DND-41 (cell line): ENCODE data around the gene C19orf47.

ENCODE experiments used
- EZH2 ChIP-seq: IDR thresholded peaks from 3 replicates; pipeline ENCODE4 v1.6.1; 2012; ENCODE audit warnings: borderline replicate concordance, low read depth, mild to moderate bottlenecking, moderate library complexity, low read length, inconsistent platforms; ENCODE audit not compliant: severe bottlenecking
- TF ChIP-seq, protein P1 (sequence below): IDR thresholded peaks from 2 replicates; pipeline ENCODE4 v1.5.1; 2012; ENCODE audit warnings: borderline replicate concordance, low read length, moderate library complexity, mild to moderate bottlenecking; ENCODE audit not compliant: poor library complexity, severe bottlenecking; ENCODE audit errors: extremely low read depth

DNA sequence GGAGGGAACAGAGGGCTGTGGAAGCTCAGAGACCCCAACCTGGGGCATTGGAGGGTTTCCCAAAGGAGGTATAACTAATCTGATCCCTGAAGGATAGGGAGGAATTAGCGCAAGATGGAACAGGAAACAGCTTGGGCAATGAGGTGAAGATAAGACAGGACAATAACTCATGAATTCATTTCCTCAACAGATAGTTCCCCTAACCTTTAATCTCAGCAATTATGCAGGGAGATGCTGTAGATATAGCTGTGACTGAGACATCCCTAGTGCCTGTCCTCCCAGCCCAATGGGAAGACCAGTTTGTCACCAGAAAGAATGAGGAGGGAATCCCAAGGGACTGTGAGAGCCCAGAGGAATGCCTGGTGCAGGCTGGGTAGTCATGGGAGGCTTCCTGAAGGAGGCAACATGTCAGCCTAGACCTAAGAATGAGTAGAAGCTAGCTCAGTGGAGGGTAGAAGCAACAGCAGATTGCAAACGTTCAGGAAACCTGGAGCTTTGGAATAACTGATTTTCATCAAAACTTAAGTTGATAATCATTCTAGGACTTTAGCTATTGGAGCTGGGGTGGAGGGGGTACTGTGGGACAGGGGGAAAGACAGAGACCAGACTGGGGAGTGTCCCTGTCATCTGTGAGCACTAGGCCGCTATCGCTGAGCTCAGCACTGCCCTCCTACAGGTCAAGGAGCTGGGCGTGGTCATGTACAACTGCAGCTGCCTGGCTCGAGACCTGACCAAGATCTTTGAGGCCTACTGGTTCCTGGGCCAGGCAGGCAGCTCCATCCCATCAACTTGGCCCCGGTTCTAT, 23.0 kb upstream of the C19orf47 start:
- TF ChIP-seq, protein P1, sequence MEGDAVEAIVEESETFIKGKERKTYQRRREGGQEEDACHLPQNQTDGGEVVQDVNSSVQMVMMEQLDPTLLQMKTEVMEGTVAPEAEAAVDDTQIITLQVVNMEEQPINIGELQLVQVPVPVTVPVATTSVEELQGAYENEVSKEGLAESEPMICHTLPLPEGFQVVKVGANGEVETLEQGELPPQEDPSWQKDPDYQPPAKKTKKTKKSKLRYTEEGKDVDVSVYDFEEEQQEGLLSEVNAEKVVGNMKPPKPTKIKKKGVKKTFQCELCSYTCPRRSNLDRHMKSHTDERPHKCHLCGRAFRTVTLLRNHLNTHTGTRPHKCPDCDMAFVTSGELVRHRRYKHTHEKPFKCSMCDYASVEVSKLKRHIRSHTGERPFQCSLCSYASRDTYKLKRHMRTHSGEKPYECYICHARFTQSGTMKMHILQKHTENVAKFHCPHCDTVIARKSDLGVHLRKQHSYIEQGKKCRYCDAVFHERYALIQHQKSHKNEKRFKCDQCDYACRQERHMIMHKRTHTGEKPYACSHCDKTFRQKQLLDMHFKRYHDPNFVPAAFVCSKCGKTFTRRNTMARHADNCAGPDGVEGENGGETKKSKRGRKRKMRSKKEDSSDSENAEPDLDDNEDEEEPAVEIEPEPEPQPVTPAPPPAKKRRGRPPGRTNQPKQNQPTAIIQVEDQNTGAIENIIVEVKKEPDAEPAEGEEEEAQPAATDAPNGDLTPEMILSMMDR: no peak
- no peak for TF ChIP-seq EZH2
